Dendritic cell treated with granulocyte-macrophage colony-stimulating factor and Interleukin-4, amounts not matched to agents 40 ng/mL and 50 ng/mL, for 4 days (primary cell): ENCODE measurements around the gene NKX2-3.

Experiments used
- H3K27ac Mint-ChIP-seq: one replicate; pipeline ENCODE4 v1.8.0; 2022; ENCODE audit warnings: mild to moderate bottlenecking, mixed read lengths
- H3K27me3 Mint-ChIP-seq: one replicate; pipeline ENCODE4 v1.8.0; 2022; ENCODE audit warnings: mild to moderate bottlenecking, mixed read lengths
- H3K36me3 Mint-ChIP-seq: one replicate; pipeline ENCODE4 v1.8.0; 2022; ENCODE audit warnings: low read depth, mixed read lengths
- H3K4me1 Mint-ChIP-seq: one replicate; pipeline ENCODE4 v1.8.0; 2022; ENCODE audit warnings: low read depth, mixed read lengths
- H3K4me3 Mint-ChIP-seq: one replicate; pipeline ENCODE4 v1.8.0; 2022; ENCODE audit warnings: mild to moderate bottlenecking, moderate library complexity, mixed read lengths
- H3K9me3 Mint-ChIP-seq: one replicate; pipeline ENCODE4 v1.8.0; 2022; ENCODE audit warnings: mixed read lengths
- intact Hi-C: fragments of 100-400 bp; cut with micrococcal nuclease; formaldehyde crosslinking; loops from one replicate; pipeline ENCODE4 v1.15.0; 2022

The NKX2-3 gene

DNA sequence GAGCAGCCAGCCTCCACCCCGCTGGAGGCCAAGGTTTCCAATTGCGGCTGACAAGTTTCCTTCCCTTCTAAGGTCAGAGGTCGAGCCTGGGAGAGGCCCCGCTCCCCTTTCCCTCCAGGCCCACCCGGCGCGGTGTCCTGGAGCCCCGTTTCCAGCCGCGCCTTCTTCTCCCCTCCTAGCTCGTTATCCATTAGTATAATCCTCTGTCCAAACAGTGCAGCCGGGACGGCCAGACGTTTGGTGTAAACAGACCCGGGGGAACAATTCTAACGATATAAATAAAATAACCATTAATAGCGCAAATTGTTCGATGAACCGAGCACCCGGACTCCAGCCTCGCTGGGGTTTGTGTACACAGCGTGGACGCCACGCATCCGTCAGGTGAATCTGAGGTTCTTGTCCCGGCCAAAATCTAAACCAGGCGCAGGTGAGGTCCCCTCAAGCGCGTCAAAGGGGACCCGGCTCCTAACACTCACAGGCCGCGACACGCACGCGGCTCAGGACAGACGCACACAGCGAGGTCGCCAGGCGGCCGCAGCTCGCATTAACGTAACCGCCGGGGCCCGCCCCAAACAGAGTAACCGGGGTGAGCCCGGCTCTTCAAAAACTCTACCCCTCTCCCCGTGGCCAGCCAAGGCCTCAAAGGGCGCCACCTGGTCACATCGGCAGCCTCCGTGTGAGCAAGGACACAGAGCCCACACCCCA lies 10.8 kb upstream of the NKX2-3 start:
- no peak overlapping the region for H3K27ac Mint-ChIP-seq
- H3K4me3 Mint-ChIP-seq = no peak overlapping the region
- H3K4me1 Mint-ChIP-seq = peaks cover 19% of the 10 kb centered on the region
- H3K27me3 Mint-ChIP-seq = peaks cover 87% of the 10 kb centered on the region
- H3K36me3 Mint-ChIP-seq = no peaks in the 10 kb centered on the region
- intact Hi-C loops = no loop called here
- H3K9me3 Mint-ChIP-seq = no peaks in the 10 kb centered on the region

DNA sequence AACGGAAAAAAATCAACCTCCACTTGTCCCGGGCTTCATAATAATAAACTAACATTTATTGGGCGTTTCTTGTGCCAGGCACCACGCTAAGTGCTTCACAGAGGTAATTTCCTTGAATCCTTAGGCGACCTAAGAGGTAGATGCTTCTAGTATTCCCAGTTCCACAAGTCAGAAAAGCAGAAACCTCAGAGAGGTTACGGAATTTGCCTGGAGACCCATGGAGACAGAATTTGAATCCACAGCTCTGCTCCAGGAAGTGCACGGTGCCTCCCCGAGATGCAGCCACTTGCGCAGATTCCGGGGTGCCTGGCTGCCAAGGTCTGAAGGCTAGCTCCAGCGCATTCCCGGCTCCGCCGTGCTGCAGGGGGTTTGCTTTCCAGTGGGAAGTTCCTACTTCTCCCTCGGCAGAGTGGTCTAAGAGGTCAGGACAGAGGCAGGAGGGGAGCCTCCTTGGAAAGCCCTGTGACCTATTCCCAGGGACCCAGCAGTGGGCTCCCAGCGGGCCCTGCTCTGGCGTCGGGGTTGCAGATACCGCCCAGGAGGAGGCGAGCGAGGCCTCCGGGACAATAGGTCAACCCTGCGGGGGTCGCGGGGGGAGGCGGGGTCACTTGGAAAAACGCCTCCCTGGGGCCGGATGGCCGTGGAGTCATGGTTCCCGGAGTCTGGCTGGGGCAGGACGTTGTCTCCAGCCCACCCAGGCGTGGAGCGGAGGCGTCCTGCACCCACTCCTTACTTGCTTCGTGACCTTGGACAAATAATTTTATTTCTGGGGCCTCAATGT lies 10.1 kb upstream of the NKX2-3 start:
- intact Hi-C loops = no loop called here
- H3K9me3 Mint-ChIP-seq = no peaks in the 10 kb centered on the region
- H3K27me3 Mint-ChIP-seq = peaks cover 91% of the 10 kb centered on the region

DNA sequence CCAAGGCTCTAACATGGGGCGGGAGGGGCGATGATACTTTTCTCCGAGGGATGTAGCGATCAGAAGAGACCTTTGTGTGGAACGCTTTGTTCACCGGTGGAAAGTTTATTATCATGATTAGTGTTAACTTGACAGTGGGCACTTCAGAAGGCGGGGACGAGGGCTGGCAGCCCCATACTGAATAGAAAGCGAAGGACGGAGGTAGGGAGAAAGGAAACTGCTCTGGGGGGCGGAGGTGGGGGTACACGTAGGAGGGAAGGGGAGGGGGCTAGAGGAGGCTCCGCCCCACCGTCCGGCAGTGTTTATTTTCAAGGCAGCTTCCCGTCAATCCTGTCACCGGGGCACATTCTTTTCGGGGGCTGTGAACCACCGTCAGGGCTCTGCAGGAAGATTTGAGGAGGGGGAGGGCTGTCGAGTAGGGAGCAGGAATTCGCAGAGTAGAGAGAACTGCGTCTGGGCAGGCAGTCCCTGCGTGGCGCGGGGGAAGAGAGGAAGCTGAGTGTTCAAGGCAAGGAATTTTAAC lies 9.4 kb upstream of the NKX2-3 start:
- no peaks in the 10 kb centered on the region for H3K36me3 Mint-ChIP-seq
- intact Hi-C loops = no loop called here
- H3K4me1 Mint-ChIP-seq = peaks cover 29% of the 10 kb centered on the region
- H3K9me3 Mint-ChIP-seq = no peaks in the 10 kb centered on the region
- no peak overlapping the region for H3K27ac Mint-ChIP-seq
- peaks cover 94% of the 10 kb centered on the region for H3K27me3 Mint-ChIP-seq
- H3K4me3 Mint-ChIP-seq = peak overlapping the region; percentile 49

More for the DNA sequence above, 10.1 kb upstream of the NKX2-3 start:
- Mint-ChIP-seq H3K36me3 (no peaks in the 10 kb centered on the region), H3K4me3 (no peak overlapping the region), H3K27ac (no peak overlapping the region), H3K4me1 (peaks cover 22% of the 10 kb centered on the region)

DNA sequence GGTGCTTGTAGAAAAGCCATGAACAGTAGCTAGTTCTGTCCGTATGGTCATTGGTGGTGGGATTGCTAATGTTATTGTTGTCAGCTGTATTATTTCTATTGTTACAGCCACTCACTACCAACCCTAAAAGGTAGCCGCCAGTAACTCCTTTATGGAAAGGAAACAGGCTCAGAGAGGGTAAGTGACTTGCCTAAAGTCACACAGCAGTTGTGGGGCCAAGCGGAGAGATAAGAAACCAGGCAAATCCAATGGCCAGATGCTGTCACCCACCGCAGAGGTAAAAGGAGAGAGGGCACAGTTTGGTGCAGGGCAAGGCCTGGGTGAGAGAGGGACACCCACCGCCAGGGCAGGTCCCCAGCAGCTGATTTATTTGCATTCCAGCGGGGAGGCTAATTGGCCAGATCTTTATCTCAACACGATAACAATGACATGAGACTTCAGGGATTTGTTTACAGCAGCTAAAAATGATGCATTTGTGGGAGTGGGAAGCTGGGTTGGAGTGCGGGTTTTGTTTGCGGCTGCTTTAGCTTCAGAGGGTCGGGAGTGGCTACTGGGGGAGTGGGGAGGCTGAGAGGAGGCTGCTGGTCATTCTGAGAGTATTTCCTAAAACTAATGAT lies 8.6 kb upstream of the NKX2-3 start:
- Mint-ChIP-seq H3K27ac (no peak overlapping the region), H3K4me1 (peaks cover 29% of the 10 kb centered on the region), H3K36me3 (no peaks in the 10 kb centered on the region), H3K27me3 (peaks cover 95% of the 10 kb centered on the region), H3K4me3 (no peak overlapping the region), H3K9me3 (no peaks in the 10 kb centered on the region)
- intact Hi-C loops = no loop called here

DNA sequence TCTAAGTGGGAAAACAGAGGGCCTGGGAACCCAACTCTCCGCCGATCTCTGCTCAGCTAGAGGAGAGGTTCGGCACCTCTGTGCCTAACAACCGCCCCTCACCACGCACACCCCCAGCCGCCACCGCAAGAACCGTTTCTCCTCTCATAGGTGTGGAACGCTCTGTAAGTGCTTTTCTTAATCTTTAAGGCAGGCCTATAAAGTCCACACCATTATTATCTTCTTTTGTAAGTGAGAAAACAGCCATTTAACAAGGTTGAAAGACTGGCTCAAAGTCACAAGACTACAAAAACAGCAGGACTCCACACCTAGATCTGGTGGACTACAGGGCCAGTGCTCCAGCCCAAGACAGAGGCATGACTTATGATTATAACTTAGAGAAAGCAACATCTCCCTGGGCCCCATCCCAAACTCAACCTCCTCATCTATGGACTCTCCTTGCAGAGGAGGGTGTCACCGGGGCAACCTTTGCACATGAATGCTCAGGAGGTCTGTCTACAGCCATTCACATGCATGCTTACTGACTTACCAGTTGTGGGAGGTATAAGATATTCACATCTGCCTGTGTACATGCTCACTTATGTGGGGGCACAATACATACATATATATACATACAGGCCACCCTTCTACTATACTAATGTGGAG lies 7.9 kb upstream of the NKX2-3 start:
- H3K27ac Mint-ChIP-seq = no peak overlapping the region
- peaks cover 31% of the 10 kb centered on the region for H3K4me1 Mint-ChIP-seq
- no peak overlapping the region for H3K4me3 Mint-ChIP-seq
- intact Hi-C loops = no loop called here
- no peaks in the 10 kb centered on the region for H3K36me3 Mint-ChIP-seq
- no peaks in the 10 kb centered on the region for H3K9me3 Mint-ChIP-seq
- H3K27me3 Mint-ChIP-seq = peaks cover 95% of the 10 kb centered on the region

DNA sequence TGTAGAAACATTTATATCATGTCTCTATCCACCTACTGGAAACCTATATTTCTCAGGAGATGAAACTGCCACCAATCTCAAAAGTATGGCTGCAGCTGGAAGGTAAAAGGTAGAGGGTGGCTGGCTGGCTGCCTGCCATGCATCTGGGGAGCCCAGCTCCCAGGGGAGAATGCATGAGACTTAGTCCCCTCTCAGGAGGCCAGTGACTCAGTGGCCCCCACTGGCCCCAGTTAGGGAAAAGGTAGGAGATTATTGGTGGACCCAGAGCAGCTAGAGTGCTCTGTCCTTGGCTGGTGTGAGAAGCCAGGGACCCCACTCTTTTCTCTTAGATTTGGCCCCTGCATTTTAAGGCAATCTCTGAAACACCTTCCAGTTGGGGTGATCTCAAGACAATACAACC lies 6.8 kb upstream of the NKX2-3 start:
- Mint-ChIP-seq H3K36me3 (no peaks in the 10 kb centered on the region), H3K4me3 (no peak overlapping the region), H3K27ac (no peak overlapping the region), H3K27me3 (peaks cover 95% of the 10 kb centered on the region), H3K9me3 (no peaks in the 10 kb centered on the region), H3K4me1 (peaks cover 32% of the 10 kb centered on the region)
- intact Hi-C loops = no loop called here

DNA sequence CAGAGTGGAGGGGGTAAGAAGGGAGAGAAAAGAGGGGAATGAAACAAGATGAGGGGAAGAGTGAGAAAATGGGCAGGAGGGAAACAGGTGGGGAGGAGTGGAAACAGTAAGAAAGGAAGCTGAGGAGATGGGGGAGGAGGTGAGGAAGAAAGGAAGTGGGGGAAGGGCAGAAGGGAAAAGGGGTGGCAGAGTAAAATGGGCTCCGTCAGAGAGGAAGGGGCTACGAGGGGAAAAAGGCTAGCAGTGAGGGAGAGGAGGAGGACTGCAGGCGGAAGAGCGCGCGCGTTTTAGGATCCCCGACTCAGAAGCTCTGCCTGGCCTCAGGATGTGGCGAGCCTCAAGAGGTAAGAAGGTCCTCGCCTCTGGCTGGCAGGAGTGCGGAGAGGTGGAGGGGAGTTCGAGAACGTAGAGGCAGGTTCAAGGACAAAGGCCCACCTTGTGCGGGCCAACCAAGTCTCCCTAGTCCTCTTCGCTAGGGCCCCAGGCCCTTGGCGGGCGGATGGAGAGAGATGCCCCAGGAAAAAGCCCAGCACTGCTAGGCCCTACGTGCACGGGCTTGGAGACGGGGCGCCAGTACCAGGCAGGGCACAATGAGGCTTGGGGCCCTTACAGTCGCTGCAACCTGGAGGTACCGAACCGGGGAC lies 5.8 kb upstream of the NKX2-3 start:
- H3K27ac Mint-ChIP-seq = no peak overlapping the region
- peaks cover 95% of the 10 kb centered on the region for H3K27me3 Mint-ChIP-seq
- peaks cover 40% of the 10 kb centered on the region for H3K4me1 Mint-ChIP-seq
- intact Hi-C loops = no loop called here
- H3K4me3 Mint-ChIP-seq = no peak overlapping the region
- no peaks in the 10 kb centered on the region for H3K36me3 Mint-ChIP-seq
- no peaks in the 10 kb centered on the region for H3K9me3 Mint-ChIP-seq

DNA sequence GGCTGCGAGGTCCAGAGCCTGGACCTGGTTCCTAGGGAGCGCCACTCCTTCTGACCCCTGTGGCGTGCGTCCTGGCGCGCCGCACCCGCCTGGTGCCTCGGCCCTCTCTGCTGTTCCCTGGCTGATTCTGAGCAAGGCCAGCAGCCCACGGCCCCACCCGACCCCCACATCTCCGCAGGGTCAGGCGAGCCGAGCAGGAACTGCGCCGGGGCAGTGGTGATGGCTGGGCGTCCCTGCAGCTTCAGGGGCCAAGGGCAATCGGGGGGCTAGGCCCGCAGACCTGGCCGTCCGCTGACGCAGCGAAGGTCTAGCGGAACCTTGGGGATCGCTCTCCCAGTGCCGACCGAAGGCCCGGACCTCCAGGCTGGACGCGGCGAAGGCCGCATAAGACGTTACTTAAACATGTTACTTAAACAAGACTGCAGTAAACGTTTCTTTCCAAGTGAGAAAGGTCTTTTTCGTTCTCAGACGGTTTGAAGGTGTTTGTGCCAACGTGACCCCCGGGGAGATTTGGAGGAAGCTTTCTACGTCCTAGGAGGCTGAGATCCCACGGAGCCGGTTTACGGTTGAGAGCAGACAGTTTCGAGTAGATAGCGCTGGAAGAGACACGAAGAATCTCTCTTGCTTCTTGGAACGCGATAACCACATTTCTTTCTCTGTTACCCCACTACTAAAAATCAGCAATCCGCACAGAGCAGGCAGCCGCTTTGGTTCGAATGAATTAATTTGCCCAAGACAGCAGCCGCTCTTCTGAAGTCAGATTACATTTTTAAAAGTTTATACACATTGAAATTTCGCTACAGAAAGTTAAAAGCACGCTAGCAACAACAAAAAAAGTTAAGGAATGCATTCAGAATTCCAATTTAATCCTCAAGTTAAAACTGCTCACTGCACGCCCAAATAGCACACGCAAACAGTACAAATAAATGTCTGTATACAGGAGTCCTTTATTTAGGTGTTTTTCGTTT lies 4.9 kb upstream of the NKX2-3 start:
- H3K27ac Mint-ChIP-seq = no peak overlapping the region
- H3K36me3 Mint-ChIP-seq = no peaks in the 10 kb centered on the region
- no peaks in the 10 kb centered on the region for H3K9me3 Mint-ChIP-seq
- H3K4me1 Mint-ChIP-seq = peaks cover 48% of the 10 kb centered on the region
- no peak overlapping the region for H3K4me3 Mint-ChIP-seq
- peaks cover 95% of the 10 kb centered on the region for H3K27me3 Mint-ChIP-seq
- intact Hi-C loops = no loop called here

DNA sequence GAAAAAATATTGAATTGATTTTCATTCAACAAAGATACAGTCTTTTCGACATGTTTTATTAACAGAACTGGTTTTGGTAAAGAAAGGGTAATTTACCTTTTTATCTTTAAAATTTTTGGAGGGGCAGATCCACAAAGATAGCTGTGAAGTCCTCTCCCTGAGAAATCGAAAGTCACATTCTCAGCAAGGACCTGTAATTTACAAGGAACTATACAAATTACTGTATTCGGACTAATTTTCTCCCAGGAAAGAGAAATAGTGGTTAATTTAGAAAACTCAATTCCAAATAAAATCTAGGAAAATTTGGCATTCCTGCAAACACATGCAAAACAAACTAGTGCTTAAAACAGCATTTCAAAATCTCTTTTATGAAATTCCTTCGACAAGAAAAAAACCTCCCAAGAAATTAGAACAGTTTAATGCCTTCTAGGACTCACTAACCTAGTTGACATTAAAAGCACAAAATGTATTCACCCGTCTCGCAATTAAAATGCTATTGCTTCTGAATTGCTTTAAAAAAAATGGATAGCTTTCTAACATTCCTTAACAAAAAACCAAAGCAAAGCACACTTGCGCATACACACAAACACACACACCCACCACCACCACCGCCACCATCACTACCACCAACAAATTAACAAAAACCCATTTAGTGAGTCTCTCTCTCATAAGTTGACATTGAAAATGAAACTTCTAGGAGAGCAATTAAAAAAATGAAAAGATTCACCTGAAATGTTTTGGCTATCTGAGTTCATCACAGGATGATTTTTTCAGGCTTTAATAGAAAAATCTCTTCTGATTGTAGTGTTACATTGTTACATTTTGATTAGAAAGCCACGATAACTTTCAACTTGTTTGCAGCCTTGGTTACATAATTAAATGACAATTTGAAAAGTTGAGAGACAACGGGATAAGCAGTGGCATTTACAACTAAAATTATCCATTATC lies 4.0 kb upstream of the NKX2-3 start:
- no peaks in the 10 kb centered on the region for H3K36me3 Mint-ChIP-seq
- peaks cover 47% of the 10 kb centered on the region for H3K4me1 Mint-ChIP-seq
- no peak overlapping the region for H3K27ac Mint-ChIP-seq
- no peak overlapping the region for H3K4me3 Mint-ChIP-seq
- peaks cover 96% of the 10 kb centered on the region for H3K27me3 Mint-ChIP-seq
- intact Hi-C loops = no loop called here
- no peaks in the 10 kb centered on the region for H3K9me3 Mint-ChIP-seq

DNA sequence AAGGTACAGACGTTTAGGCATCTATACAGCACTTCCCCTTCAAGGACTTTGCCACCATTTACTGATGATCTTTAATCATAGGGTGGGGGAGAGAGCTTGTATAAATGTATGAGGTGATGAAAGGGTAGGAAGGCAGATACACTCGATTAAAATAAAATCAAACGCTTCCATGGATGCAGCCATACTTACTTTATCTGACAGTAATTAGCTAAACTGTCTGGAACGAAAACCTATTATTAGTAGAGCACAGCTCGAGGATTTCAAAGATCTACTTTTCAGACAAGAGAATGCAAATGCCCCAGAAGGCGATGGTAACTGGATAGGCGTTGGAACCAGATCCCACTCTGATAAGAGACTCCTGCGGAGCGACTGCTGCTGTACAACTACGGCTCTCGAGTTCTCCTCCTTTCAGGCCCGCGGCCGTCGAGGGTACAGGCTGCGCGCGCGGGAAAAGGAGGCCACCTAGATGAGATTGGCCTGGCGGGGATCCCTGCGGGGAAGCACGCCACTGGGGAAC lies 3.1 kb upstream of the NKX2-3 start:
- H3K4me1 Mint-ChIP-seq = peaks cover 54% of the 10 kb centered on the region
- no peak overlapping the region for H3K27ac Mint-ChIP-seq

DNA sequence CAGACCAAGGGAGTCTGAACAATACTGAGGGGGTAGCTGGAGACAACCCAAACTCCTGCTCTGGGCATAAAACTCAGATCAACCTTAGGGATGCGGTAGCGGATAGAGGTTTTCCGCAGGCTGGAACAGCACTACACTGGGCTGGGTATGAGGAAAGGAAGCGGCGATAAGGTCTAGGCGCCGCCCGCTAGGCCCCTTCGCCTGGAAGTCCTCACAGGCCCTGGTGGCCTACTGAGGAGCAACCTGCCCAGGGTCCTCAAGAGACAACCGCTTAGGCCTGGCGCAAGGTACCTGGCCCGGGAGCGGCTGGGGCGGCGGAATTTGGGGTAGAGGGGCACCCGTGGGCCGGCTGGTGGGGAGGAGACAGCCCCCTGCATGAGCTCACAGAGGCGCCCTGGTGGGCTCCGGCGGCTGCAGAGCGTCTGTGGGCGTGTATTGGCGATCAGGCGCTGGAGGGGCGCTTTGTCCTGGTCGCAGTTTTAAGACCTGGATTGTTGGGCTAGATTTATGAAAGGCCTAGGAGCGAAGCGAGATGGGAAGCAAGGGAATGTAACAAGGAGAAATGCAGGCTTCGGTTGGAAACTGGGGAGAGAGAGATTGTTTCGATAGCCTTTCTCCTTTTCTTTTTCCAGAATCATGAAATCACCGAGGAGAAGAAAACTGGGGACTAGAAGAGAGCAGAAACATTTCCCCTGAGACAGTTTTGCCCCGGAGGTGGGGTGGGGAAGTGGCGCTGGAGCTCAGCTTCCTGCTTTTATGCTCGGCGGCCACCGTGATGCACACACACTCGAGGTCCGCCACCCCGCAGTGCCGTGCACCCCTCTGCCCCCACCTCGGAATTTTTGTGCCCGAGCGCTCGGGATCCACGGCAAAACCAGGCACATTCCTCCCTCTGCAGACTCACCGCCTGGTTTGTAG lies 2.4 kb upstream of the NKX2-3 start:
- intact Hi-C loops = loop anchor here (5.0 kb wide), 1 partner anchor 98 kb away; the partner anchor contains the start of gene GOT1
- H3K36me3 Mint-ChIP-seq = no peaks in the 10 kb centered on the region
- peaks cover 95% of the 10 kb centered on the region for H3K27me3 Mint-ChIP-seq
- peak overlapping the region; percentile 62 for H3K4me3 Mint-ChIP-seq
- H3K27ac Mint-ChIP-seq = peak overlapping the region; percentile 46
- peaks cover 59% of the 10 kb centered on the region for H3K4me1 Mint-ChIP-seq
- no peaks in the 10 kb centered on the region for H3K9me3 Mint-ChIP-seq

More for the DNA sequence above, 3.1 kb upstream of the NKX2-3 start:
- Mint-ChIP-seq H3K4me3 (no peak overlapping the region), H3K36me3 (no peaks in the 10 kb centered on the region), H3K9me3 (no peaks in the 10 kb centered on the region), H3K27me3 (peaks cover 96% of the 10 kb centered on the region)
- intact Hi-C loops = loop anchor here (5.0 kb wide), 1 partner anchor 97 kb away; the partner anchor contains the start of gene GOT1
